ENCODE data around the gene RFC5. TPM values are rescaled to one million over a fixed set of nuclear protein-coding genes. Genes with fewer than 3 reads are reported as not detected.
A peak's percentile ranks its signal among the peaks of the same experiment; 100 is the strongest.

Gene RFC5
- total RNA-seq, 1 experiment from 2014 or later = 50.4 TPM

- Histone ChIP-seq H3K18ac (ENCODE audit: insufficient read length, low read depth, low read length) (no peak overlapping the region), H3K4ac (ENCODE audit: low read depth, low read length) (no peak overlapping the region), H3K23ac (ENCODE audit: insufficient read length, low read depth, low read length) (no peak overlapping the region), H3K56ac (ENCODE audit: insufficient read length, low read depth, low read length) (no peak overlapping the region), H3K9me3 (ENCODE audit: control insufficient read depth, low read depth, low read length) (no peaks in the 10 kb centered on the region), H3K14ac (ENCODE audit: insufficient read depth, low read length) (no peak overlapping the region), H2AFZ (ENCODE audit: low read length) (no peak overlapping the region), H4K8ac (replicated peaks; ENCODE audit: insufficient read length, low read depth, low read length) (no peak overlapping the region), H3K23me2 (ENCODE audit: insufficient read length, low read depth, low read length, poor library complexity, severe bottlenecking) (peaks cover 24% of the 10 kb centered on the region), H2BK20ac (ENCODE audit: low read depth, low read length, poor library complexity, severe bottlenecking) (no peak overlapping the region), H3K9ac (ENCODE audit: extremely low read depth, insufficient read length, low read length) (peak overlapping the region; percentile 24), H4K20me1 (ENCODE audit: control insufficient read depth, insufficient read depth, insufficient read length) (no peaks in the 10 kb centered on the region), H3K79me2 (ENCODE audit: insufficient read depth, low read length) (peaks cover 2% of the 10 kb centered on the region; the same call in 1 of the 2 replicates), H2BK5ac (ENCODE audit: insufficient read length, low read length) (no peak overlapping the region), H3K27ac (ENCODE audit: insufficient read length, low read depth, low read length) (no peak overlapping the region), H2BK15ac (ENCODE audit: low read depth, low read length) (no peak overlapping the region), H4K91ac (ENCODE audit: insufficient read length, low read depth, low read length) (no peak overlapping the region), H4K5ac (ENCODE audit: insufficient read length, low read depth, low read length) (no peak overlapping the region), H3K27me3 (ENCODE audit: insufficient read depth, low read length) (no peaks in the 10 kb centered on the region), H2BK12ac (ENCODE audit: insufficient read length, low read depth, low read length) (no peak overlapping the region), H3T11ph (ENCODE audit: low read length) (no peak overlapping the region), H3K4me1 (ENCODE audit: insufficient read depth, low read length) (peaks cover 3% of the 10 kb centered on the region; the same call in 1 of the 2 replicates), H2BK120ac (ENCODE audit: low read depth, low read length, poor library complexity, severe bottlenecking) (no peak overlapping the region), H3K4me2 (ENCODE audit: insufficient read depth, insufficient read length, low read length) (peak overlapping the region; percentile 99), H3K79me1 (ENCODE audit: insufficient read depth, low read depth, low read length, poor library complexity, severe bottlenecking) (no peaks in the 10 kb centered on the region), H2AK5ac (ENCODE audit: insufficient read length, low read length) (no peak overlapping the region)
- peak overlapping the region; percentile 73 to 88 for H3K4me3 Mint-ChIP-seq
- no CpG with 5 or more reads among the region's 46 CpGs for WGBS (ENCODE audit: extremely low coverage, insufficient read length, low lambda C conversion rate)
- H3K27ac Mint-ChIP-seq = peak overlapping the region; percentile 65 to 93 (median 84); a peak in 6 of 7 replicates
- peaks cover 0 to 13% (median 2%) of the 10 kb centered on the region in 3 experiments; a peak in 3 of 7 replicates for H3K36me3 Mint-ChIP-seq (ENCODE audit: insufficient read depth in 1 of 3, low read depth in 3 of 3)
- H3K4me1 Mint-ChIP-seq = peaks cover 41 to 43% of the 10 kb centered on the region in 2 experiments
- TF ChIP-seq, protein P1, sequence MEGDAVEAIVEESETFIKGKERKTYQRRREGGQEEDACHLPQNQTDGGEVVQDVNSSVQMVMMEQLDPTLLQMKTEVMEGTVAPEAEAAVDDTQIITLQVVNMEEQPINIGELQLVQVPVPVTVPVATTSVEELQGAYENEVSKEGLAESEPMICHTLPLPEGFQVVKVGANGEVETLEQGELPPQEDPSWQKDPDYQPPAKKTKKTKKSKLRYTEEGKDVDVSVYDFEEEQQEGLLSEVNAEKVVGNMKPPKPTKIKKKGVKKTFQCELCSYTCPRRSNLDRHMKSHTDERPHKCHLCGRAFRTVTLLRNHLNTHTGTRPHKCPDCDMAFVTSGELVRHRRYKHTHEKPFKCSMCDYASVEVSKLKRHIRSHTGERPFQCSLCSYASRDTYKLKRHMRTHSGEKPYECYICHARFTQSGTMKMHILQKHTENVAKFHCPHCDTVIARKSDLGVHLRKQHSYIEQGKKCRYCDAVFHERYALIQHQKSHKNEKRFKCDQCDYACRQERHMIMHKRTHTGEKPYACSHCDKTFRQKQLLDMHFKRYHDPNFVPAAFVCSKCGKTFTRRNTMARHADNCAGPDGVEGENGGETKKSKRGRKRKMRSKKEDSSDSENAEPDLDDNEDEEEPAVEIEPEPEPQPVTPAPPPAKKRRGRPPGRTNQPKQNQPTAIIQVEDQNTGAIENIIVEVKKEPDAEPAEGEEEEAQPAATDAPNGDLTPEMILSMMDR (conservative IDR thresholded peaks at IDR 0.05) = no peak
- no peaks in the 10 kb centered on the region for H3K9me3 Mint-ChIP-seq
- DNase-seq = peak; percentile 34
- H3K27me3 Mint-ChIP-seq (ENCODE audit: low read depth) = no peaks in the 10 kb centered on the region
These were observed 44.0 kb downstream of the RFC5 start for GRCh38 chr12:118060301-118061010.

Measured in H9 (cell line).